Lung (tissue), 12 donors: Measurements from ENCODE around the gene PGD. TPM values are rescaled to one million over a fixed set of nuclear protein-coding genes. Genes with fewer than 3 reads are reported as not detected.

Source experiments
- ATAC-seq: fragments of 200-7000 bp; cut with Tn5 transposase; one replicate; pipeline ENCODE4 v1.9.1; 2020; ENCODE audit warnings: moderate number of reproducible peaks; ENCODE audit not compliant: insufficient read depth, low FRiP score
- DNase-seq, 3 donors: peaks; one replicate each; pipeline ENCODE4 v3.0.0-alpha.2; 2013 to 2017
- H3K27ac ChIP-seq, 2 donors: one replicate each; pipeline ENCODE4 v1.5.1; 2013; ENCODE audit warnings: mild to moderate bottlenecking in 2 of 2, moderate library complexity in 2 of 2, control low read depth in 1 of 2, inconsistent platforms in 1 of 2, low read depth in 1 of 2, low read length in 1 of 2
- H3K27me3 ChIP-seq, 3 donors: one replicate each; pipeline ENCODE4 v1.5.1; 2013; ENCODE audit warnings: low read length in 2 of 3; ENCODE audit not compliant: control insufficient read depth in 3 of 3, insufficient read depth in 3 of 3
- H3K36me3 ChIP-seq, 4 donors: one replicate each; pipeline ENCODE4 v1.5.1; 2013; ENCODE audit warnings: low read length in 4 of 4, mild to moderate bottlenecking in 1 of 4, moderate library complexity in 1 of 4; ENCODE audit not compliant: control insufficient read depth in 4 of 4, insufficient read depth in 4 of 4
- H3K4me1 ChIP-seq, 5 donors: one replicate each; pipeline ENCODE4 v1.5.1; 2013; ENCODE audit warnings: low read length in 5 of 5, mild to moderate bottlenecking in 2 of 5, moderate library complexity in 1 of 5; ENCODE audit not compliant: control insufficient read depth in 5 of 5, insufficient read depth in 5 of 5
- H3K4me3 ChIP-seq: one replicate; pipeline ENCODE4 v1.5.1; 2013; ENCODE audit warnings: mild to moderate bottlenecking, control low read depth, moderate library complexity
- H3K9ac ChIP-seq, 2 donors: one replicate each; pipeline ENCODE4 v1.5.1; 2013; ENCODE audit warnings: low read length in 2 of 2, control low read depth in 1 of 2; ENCODE audit not compliant: insufficient read depth in 1 of 2
- H3K9me3 ChIP-seq, 4 donors: one replicate each; pipeline ENCODE4 v1.5.1; 2013; ENCODE audit warnings: low read length in 3 of 4, mild to moderate bottlenecking in 1 of 4, moderate library complexity in 1 of 4; ENCODE audit not compliant: control insufficient read depth in 4 of 4, insufficient read depth in 3 of 4
- WGBS, 2 donors: extraction: QIAGEN DNeasy Blood & Tissue Kit; methylation state at CpG; one replicate each; pipeline ENCODE4 v1.1.7; 2013; 5-methylcytosine and 5-hydroxymethylcytosine counted together
- polyA plus RNA-seq, 2 donors: library from polyadenylated mRNA; stranded (reverse); fragments of 200-250 nt; gene quantifications; one replicate each; pipeline ENCODE4 v1.2.1, GENCODE V29; 2013
- total RNA-seq, 2 donors: library from RNA; depleted of rRNA in 1 of 2; stranded (reverse); fragments of >200 nt in 1 of 2; gene quantifications; one replicate each; pipeline ENCODE4 v1.2.1, GENCODE V29; 2014 to 2021
- TF ChIP-seq, protein P1 (sequence below): IDR thresholded peaks from 2 replicates; pipeline ENCODE4 v1.5.1; 2012; ENCODE audit warnings: mild to moderate bottlenecking; ENCODE audit errors: control extremely low read depth, extremely low read depth
- donor health status: control.
- donor health status: control.
- donor health status: Bipolar disorder and iron deficiency.
- donor health status: healthy.
- donor health status: DM: yes; HTN: yes; CAD: no.

Gene PGD
- total and polyA plus RNA-seq, 4 donors: 47.8 to 421 (median 164) TPM

- no peak overlapping the region for H3K9ac ChIP-seq
- no peak for DNase-seq
- no peaks in the 10 kb centered on the region for H3K27me3 ChIP-seq
- no peaks in the 10 kb centered on the region for H3K4me1 ChIP-seq
- peaks cover 4 to 15% (median 8%) of the 10 kb centered on the region in 4 donors for H3K36me3 ChIP-seq
- no peak overlapping the region for H3K4me3 ChIP-seq
- ATAC-seq: no peak
- 82 to 87% methylated on average over 1 of the region's 1 CpG for WGBS, 2 donors
- no peaks in the 10 kb centered on the region for H3K9me3 ChIP-seq
- TF ChIP-seq, protein P1, sequence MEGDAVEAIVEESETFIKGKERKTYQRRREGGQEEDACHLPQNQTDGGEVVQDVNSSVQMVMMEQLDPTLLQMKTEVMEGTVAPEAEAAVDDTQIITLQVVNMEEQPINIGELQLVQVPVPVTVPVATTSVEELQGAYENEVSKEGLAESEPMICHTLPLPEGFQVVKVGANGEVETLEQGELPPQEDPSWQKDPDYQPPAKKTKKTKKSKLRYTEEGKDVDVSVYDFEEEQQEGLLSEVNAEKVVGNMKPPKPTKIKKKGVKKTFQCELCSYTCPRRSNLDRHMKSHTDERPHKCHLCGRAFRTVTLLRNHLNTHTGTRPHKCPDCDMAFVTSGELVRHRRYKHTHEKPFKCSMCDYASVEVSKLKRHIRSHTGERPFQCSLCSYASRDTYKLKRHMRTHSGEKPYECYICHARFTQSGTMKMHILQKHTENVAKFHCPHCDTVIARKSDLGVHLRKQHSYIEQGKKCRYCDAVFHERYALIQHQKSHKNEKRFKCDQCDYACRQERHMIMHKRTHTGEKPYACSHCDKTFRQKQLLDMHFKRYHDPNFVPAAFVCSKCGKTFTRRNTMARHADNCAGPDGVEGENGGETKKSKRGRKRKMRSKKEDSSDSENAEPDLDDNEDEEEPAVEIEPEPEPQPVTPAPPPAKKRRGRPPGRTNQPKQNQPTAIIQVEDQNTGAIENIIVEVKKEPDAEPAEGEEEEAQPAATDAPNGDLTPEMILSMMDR: no peak
- no peak overlapping the region for H3K27ac ChIP-seq
Measured at GRCh38 chr1:10360045-10360444, 38.8 kb upstream of the PGD start.

GRCh38 chr1:10361515-10361914 lies 37.3 kb upstream of the PGD start:
- 95 to 97% methylated on average over 10 of the region's 10 CpGs for WGBS, 2 donors
- H3K9ac ChIP-seq: no peak overlapping the region
- no peak overlapping the region for H3K4me3 ChIP-seq
- ATAC-seq: no peak
- no peak for DNase-seq
- peaks cover 7 to 21% (median 15%) of the 10 kb centered on the region in 4 donors for H3K36me3 ChIP-seq
- TF ChIP-seq, protein P1: no peak
- no peaks in the 10 kb centered on the region for H3K27me3 ChIP-seq
- no peaks in the 10 kb centered on the region for H3K4me1 ChIP-seq
- no peak overlapping the region for H3K27ac ChIP-seq
- H3K9me3 ChIP-seq: no peaks in the 10 kb centered on the region

DNA sequence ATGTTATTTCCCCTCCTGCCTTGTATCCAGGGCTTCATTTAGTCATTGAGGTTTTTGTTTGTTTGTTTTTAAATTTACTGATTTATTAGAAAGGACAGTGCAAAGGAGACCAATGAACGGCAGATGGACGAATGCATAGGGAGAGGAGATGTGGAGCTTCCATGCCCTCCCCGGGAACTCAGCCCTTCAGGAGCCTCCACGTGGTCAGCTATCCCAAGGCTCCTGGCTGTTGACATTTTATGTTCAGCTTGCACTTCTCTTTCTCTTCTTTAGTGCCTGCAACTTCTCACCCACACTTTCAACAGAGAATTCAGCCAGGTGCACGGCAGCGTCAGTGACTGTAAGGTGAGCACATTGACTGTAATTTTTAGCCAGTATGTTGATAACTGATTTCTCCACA lies 30.7 kb upstream of the PGD start:
- no peaks in the 10 kb centered on the region for H3K27me3 ChIP-seq

DNA sequence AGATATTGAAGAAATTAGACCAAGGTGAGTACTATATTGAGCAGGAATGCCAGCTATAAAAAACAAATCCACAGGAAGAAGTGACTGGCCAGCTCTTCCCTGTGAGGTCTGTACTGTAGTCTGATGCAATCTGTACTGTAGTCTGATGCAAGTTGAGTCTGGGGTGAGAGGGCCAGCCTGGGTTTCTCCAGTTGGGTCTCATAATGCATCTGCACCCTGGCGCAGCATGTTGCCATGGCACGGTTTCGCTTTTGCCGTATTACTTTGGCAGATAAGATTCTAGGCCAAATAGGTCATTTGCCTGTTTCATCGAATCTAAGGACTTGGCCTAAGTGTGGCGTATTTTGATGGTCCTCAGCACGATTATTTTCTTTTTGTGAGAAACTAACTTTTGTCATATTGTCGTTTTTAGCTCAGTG lies 24.4 kb upstream of the PGD start:
- WGBS, 2 donors: 90 to 94% methylated on average over 8 of the region's 8 CpGs
- peaks cover 23 to 43% (median 30%) of the 10 kb centered on the region in 4 donors for H3K36me3 ChIP-seq
- TF ChIP-seq, protein P1: no peak

More for the DNA sequence above, 30.7 kb upstream of the PGD start:
- Histone ChIP-seq H3K4me3 (no peak overlapping the region), H3K36me3 (peaks cover 5 to 39% (median 18%) of the 10 kb centered on the region in 4 donors), H3K27ac (no peak overlapping the region), H3K9me3 (no peaks in the 10 kb centered on the region), H3K4me1 (no peaks in the 10 kb centered on the region), H3K9ac (no peak overlapping the region)
- ATAC-seq (no peak), DNase-seq (no peak)
- WGBS, 2 donors: 87 to 91% methylated on average over 6 of the region's 6 CpGs
- TF ChIP-seq, protein P1: no peak

More for the DNA sequence above, 24.4 kb upstream of the PGD start:
- no peaks in the 10 kb centered on the region for H3K9me3 ChIP-seq
- H3K4me3 ChIP-seq: no peak overlapping the region
- no peak for DNase-seq
- ATAC-seq: no peak
- H3K27me3 ChIP-seq: no peaks in the 10 kb centered on the region
- H3K9ac ChIP-seq: no peak overlapping the region
- no peak overlapping the region for H3K27ac ChIP-seq
- no peaks in the 10 kb centered on the region for H3K4me1 ChIP-seq
